ENCODE results near the gene S100A7A.
"Not testable (repeated sequence)": the region's sequence is repeated elsewhere in the genome, so short reads cannot be mapped to it uniquely, and the experiment has no call there.

S100A7A gene

DNA sequence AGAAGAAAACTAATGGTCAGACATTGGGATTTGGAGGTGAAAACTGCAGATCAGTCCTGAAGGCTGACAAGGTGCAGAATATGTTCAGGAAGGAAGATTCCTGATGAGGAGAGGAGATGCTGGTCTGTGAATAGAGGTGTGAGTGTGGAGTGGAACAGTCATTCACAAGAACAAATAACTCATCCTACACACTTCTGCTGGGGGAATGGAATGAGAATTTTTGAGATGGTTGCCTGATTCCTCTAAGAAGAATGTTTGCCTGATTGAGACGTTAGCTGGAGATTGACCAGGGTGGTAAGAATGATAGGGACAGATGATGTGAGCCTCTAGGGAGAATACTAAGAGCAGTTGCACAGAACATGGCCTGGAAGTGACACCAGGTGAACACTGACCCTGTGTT is 40.1 kb downstream of the S100A7A start:
- no peak for DNase-seq (ENCODE audit: low spot score)
- Histone ChIP-seq H3K4me2 (ENCODE audit: insufficient read depth, low read length, poor library complexity, severe bottlenecking) (no peak overlapping the region), H3K4me1 (ENCODE audit: control insufficient read depth in 2 of 2, insufficient read depth in 1 of 2, low read depth in 1 of 2, low read length in 2 of 2) (no peaks in the 10 kb centered on the region), H3K23ac (ENCODE audit: low read depth, low read length, poor library complexity) (no peak overlapping the region), H3K79me1 (ENCODE audit: low read depth, low read length) (peaks cover 1% of the 10 kb centered on the region), H3K18ac (ENCODE audit: low read length) (no peak overlapping the region), H3K4ac (ENCODE audit: low read length) (no peak overlapping the region), H2BK5ac (ENCODE audit: low read length) (no peak overlapping the region), H3K14ac (ENCODE audit: low read length) (no peak overlapping the region), H2BK12ac (ENCODE audit: low read length) (no peak overlapping the region), H3K4me3 (ENCODE audit: low read length in 2 of 2) (no peak overlapping the region), H3K27me3 (ENCODE audit: control insufficient read depth in 3 of 3, insufficient read depth in 3 of 3, low read depth in 1 of 3, low read length in 3 of 3) (peaks cover 0 to 9% (median 0%) of the 10 kb centered on the region in 3 experiments), H4K8ac (ENCODE audit: low read depth, low read length) (no peak overlapping the region), H2AFZ (ENCODE audit: low read length) (no peak overlapping the region), H3K9me3 (replicated peaks in 1 of 2; ENCODE audit: control insufficient read depth in 2 of 2, insufficient read depth in 1 of 2, low read depth in 1 of 2, low read length in 2 of 2) (no peaks in the 10 kb centered on the region), H2AK5ac (ENCODE audit: low read depth, low read length) (no peak overlapping the region), H3K27ac (replicated peaks; ENCODE audit: low read length) (no peak overlapping the region), H2BK15ac (ENCODE audit: low read length) (no peak overlapping the region), H3K36me3 (replicated peaks in 1 of 2; ENCODE audit: control insufficient read depth in 2 of 2, insufficient read depth in 2 of 2, low read length in 2 of 2) (no peaks in the 10 kb centered on the region), H2BK120ac (ENCODE audit: low read depth, low read length) (no peak overlapping the region), H3K9ac (ENCODE audit: low read depth, low read length, poor library complexity) (no peak overlapping the region), H4K91ac (ENCODE audit: low read depth, low read length, poor library complexity) (no peak overlapping the region)
- WGBS, 2 donors (ENCODE audit: extremely low coverage in 2 of 2, insufficient read length in 2 of 2, insufficient replicate concordance in 1 of 2) = no CpG with 5 or more reads among the region's 1 CpG

- peaks cover 1% of the 10 kb centered on the region for H3K79me1 ChIP-seq (ENCODE audit: low read depth, low read length)
- H3K4me1 ChIP-seq (ENCODE audit: control insufficient read depth in 2 of 2, insufficient read depth in 1 of 2, low read depth in 1 of 2, low read length in 2 of 2) = no peaks in the 10 kb centered on the region
- H3K9ac ChIP-seq (ENCODE audit: low read depth, low read length, poor library complexity) = no peak overlapping the region
- no peak for DNase-seq (ENCODE audit: low spot score)
- no peak overlapping the region for H2AK5ac ChIP-seq (ENCODE audit: low read depth, low read length)
- H3K14ac ChIP-seq (ENCODE audit: low read length) = no peak overlapping the region
- no peak overlapping the region for H2BK15ac ChIP-seq (ENCODE audit: low read length)
- no peak overlapping the region for H3K18ac ChIP-seq (ENCODE audit: low read length)
- H4K91ac ChIP-seq (ENCODE audit: low read depth, low read length, poor library complexity) = no peak overlapping the region
- no peaks in the 10 kb centered on the region for H3K36me3 ChIP-seq (replicated peaks in 1 of 2; ENCODE audit: control insufficient read depth in 2 of 2, insufficient read depth in 2 of 2, low read length in 2 of 2)
- no peak overlapping the region for H2BK120ac ChIP-seq (ENCODE audit: low read depth, low read length)
- no peak overlapping the region for H3K4me3 ChIP-seq (ENCODE audit: low read length in 2 of 2)
- H2BK5ac ChIP-seq (ENCODE audit: low read length) = no peak overlapping the region
- H3K4ac ChIP-seq (ENCODE audit: low read length) = no peak overlapping the region
- no peak overlapping the region for H3K23ac ChIP-seq (ENCODE audit: low read depth, low read length, poor library complexity)
- no peak overlapping the region for H4K8ac ChIP-seq (ENCODE audit: low read depth, low read length)
- H3K27ac ChIP-seq (replicated peaks; ENCODE audit: low read length) = no peak overlapping the region
- no peak overlapping the region for H3K4me2 ChIP-seq (ENCODE audit: insufficient read depth, low read length, poor library complexity, severe bottlenecking)
- peaks cover 0 to 9% (median 0%) of the 10 kb centered on the region in 3 experiments for H3K27me3 ChIP-seq (ENCODE audit: control insufficient read depth in 3 of 3, insufficient read depth in 3 of 3, low read depth in 1 of 3, low read length in 3 of 3)
- no CpG with 5 or more reads among the region's 2 CpGs for WGBS, 2 donors (ENCODE audit: extremely low coverage in 2 of 2, insufficient read length in 2 of 2, insufficient replicate concordance in 1 of 2)
- no peak overlapping the region for H2BK12ac ChIP-seq (ENCODE audit: low read length)
- H2AFZ ChIP-seq (ENCODE audit: low read length) = no peak overlapping the region
- H3K9me3 ChIP-seq (replicated peaks in 1 of 2; ENCODE audit: control insufficient read depth in 2 of 2, insufficient read depth in 1 of 2, low read depth in 1 of 2, low read length in 2 of 2) = no peaks in the 10 kb centered on the region
Measured at GRCh38 chr1:153459655-153460054, 43.3 kb downstream of the S100A7A start.

GRCh38 chr1:153460551-153460950 is 44.2 kb downstream of the S100A7A start, which contains the start of gene S100A7:
Gene S100A7 (minus strand): TSS chr1:153460651. CDS start chr1:153459013, 1,638 bp downstream.
- Histone ChIP-seq H3K79me1 (ENCODE audit: low read depth, low read length) (peaks cover 1% of the 10 kb centered on the region), H3K36me3 (replicated peaks in 1 of 2; ENCODE audit: control insufficient read depth in 2 of 2, insufficient read depth in 2 of 2, low read length in 2 of 2) (no peaks in the 10 kb centered on the region), H2BK15ac (ENCODE audit: low read length) (no peak within 1 kb of the TSS), H3K14ac (ENCODE audit: low read length) (no peak within 1 kb of the TSS), H3K9me3 (replicated peaks in 1 of 2; ENCODE audit: control insufficient read depth in 2 of 2, insufficient read depth in 1 of 2, low read depth in 1 of 2, low read length in 2 of 2) (no peaks in the 10 kb centered on the region), H3K27me3 (ENCODE audit: control insufficient read depth in 3 of 3, insufficient read depth in 3 of 3, low read depth in 1 of 3, low read length in 3 of 3) (peaks cover 0 to 9% (median 0%) of the 10 kb centered on the region in 3 experiments), H2AK5ac (ENCODE audit: low read depth, low read length) (no peak within 1 kb of the TSS), H3K4me3 (ENCODE audit: low read length in 2 of 2) (no peak within 1 kb of the TSS), H2AFZ (ENCODE audit: low read length) (no peak within 1 kb of the TSS), H2BK12ac (ENCODE audit: low read length) (no peak within 1 kb of the TSS), H3K27ac (replicated peaks; ENCODE audit: low read length) (no peak within 1 kb of the TSS), H4K8ac (ENCODE audit: low read depth, low read length) (no peak within 1 kb of the TSS), H3K9ac (ENCODE audit: low read depth, low read length, poor library complexity) (no peak within 1 kb of the TSS), H3K23ac (ENCODE audit: low read depth, low read length, poor library complexity) (no peak within 1 kb of the TSS), H3K4me1 (ENCODE audit: control insufficient read depth in 2 of 2, insufficient read depth in 1 of 2, low read depth in 1 of 2, low read length in 2 of 2) (no peaks in the 10 kb centered on the region), H3K4ac (ENCODE audit: low read length) (no peak within 1 kb of the TSS), H4K91ac (ENCODE audit: low read depth, low read length, poor library complexity) (no peak within 1 kb of the TSS), H2BK5ac (ENCODE audit: low read length) (no peak within 1 kb of the TSS), H3K18ac (ENCODE audit: low read length) (no peak within 1 kb of the TSS), H3K4me2 (ENCODE audit: insufficient read depth, low read length, poor library complexity, severe bottlenecking) (no peak within 1 kb of the TSS), H2BK120ac (ENCODE audit: low read depth, low read length) (no peak within 1 kb of the TSS)
- DNase-seq (ENCODE audit: low spot score) = no peak
- no CpG with 5 or more reads among the region's 4 CpGs for WGBS, 2 donors (ENCODE audit: extremely low coverage in 2 of 2, insufficient read length in 2 of 2, insufficient replicate concordance in 1 of 2)

- not testable (repeated sequence) for H3K79me1 ChIP-seq (ENCODE audit: low read depth, low read length); H2BK12ac ChIP-seq (ENCODE audit: low read length); H3K4me2 ChIP-seq (ENCODE audit: insufficient read depth, low read length, poor library complexity, severe bottlenecking); H2BK5ac ChIP-seq (ENCODE audit: low read length); DNase-seq (ENCODE audit: low spot score); H3K4ac ChIP-seq (ENCODE audit: low read length); H3K27ac ChIP-seq (replicated peaks; ENCODE audit: low read length); H4K91ac ChIP-seq (ENCODE audit: low read depth, low read length, poor library complexity); H3K18ac ChIP-seq (ENCODE audit: low read length); H3K9ac ChIP-seq (ENCODE audit: low read depth, low read length, poor library complexity); H2BK15ac ChIP-seq (ENCODE audit: low read length); H3K14ac ChIP-seq (ENCODE audit: low read length); H2BK120ac ChIP-seq (ENCODE audit: low read depth, low read length); H2AFZ ChIP-seq (ENCODE audit: low read length); H3K9me3 ChIP-seq (replicated peaks in 1 of 2; ENCODE audit: control insufficient read depth in 2 of 2, insufficient read depth in 1 of 2, low read depth in 1 of 2, low read length in 2 of 2); H4K8ac ChIP-seq (ENCODE audit: low read depth, low read length); H3K4me1 ChIP-seq (ENCODE audit: control insufficient read depth in 2 of 2, insufficient read depth in 1 of 2, low read depth in 1 of 2, low read length in 2 of 2); H3K27me3 ChIP-seq (ENCODE audit: control insufficient read depth in 3 of 3, insufficient read depth in 3 of 3, low read depth in 1 of 3, low read length in 3 of 3); H2AK5ac ChIP-seq (ENCODE audit: low read depth, low read length); H3K23ac ChIP-seq (ENCODE audit: low read depth, low read length, poor library complexity); H3K36me3 ChIP-seq (replicated peaks in 1 of 2; ENCODE audit: control insufficient read depth in 2 of 2, insufficient read depth in 2 of 2, low read length in 2 of 2); H3K4me3 ChIP-seq (ENCODE audit: low read length in 2 of 2)
Measured at GRCh38 chr1:153462741-153463140, 46.4 kb downstream of the S100A7A start.
